GM12878 (cell line): ENCODE results near the gene CSPG5. TPM values are rescaled to one million over a fixed set of nuclear protein-coding genes. Genes with fewer than 3 reads are reported as not detected.

ENCODE experiments used
- ATAC-seq: fragments of 200-7000 bp; cut with Tn5 transposase; 3 replicates; pipeline ENCODE4 v1.9.1; 2020; ENCODE audit warnings: mild to moderate bottlenecking, moderate library complexity
- BruUV-seq: library from RNA; stranded (reverse); fragments of 400-500 nt; replicated peaks from 2 replicates; lab custom pipeline; 2021; lab: Mats Ljungman, UMichigan
- CTCF ChIA-PET: fragments of 300-600 bp; sonication (Branson Sonifier 250); formaldehyde crosslinking; extraction: SDS; loops from one replicate; lab custom pipeline; 2021; ENCODE audit warnings: inconsistent platforms; lab: Yijun Ruan, JAX
- POLR2A ChIA-PET: fragments of 350-600 bp; formaldehyde crosslinking; extraction: SDS; loops from one replicate; lab custom pipeline; 2021; ENCODE audit warnings: inconsistent platforms; lab: Charles Lee
- RAD21 ChIA-PET: fragments of 300-600 bp; sonication (Branson Sonifier 250); formaldehyde crosslinking; loops from one replicate; lab custom pipeline; 2023; ENCODE audit warnings: antibody characterized with exemption; ENCODE audit not compliant: unreplicated experiment; lab: Charles Lee
- SMC1A ChIA-PET: fragments of 300-600 bp; sonication (Branson Sonifier 250); formaldehyde crosslinking; loops from one replicate; lab custom pipeline; 2023; ENCODE audit not compliant: unreplicated experiment, uncharacterized antibody; lab: Charles Lee
- DNase-seq: peaks from one replicate; pipeline ENCODE4 v3.0.0-alpha.2; 2011; ENCODE audit warnings: low read depth, low spot score
- FAIRE-seq: peaks from 3 replicates; lab custom pipeline; 2011; peaks lifted over from hg19 to GRCh38; lab: Jason Lieb, UNC
- H2AFZ ChIP-seq: 2 replicates; pipeline ENCODE4 v1.6.0; 2011; ENCODE audit warnings: low read depth, low read length, control low read depth; ENCODE audit not compliant: control insufficient read depth
- H3K27ac ChIP-seq: 2 replicates; pipeline ENCODE4 v1.5.1; 2011; ENCODE audit warnings: control low read depth; ENCODE audit not compliant: control insufficient read depth, insufficient read depth
- H3K27me3 ChIP-seq, 2 experiments: replicated peaks in 1 of 2; 2 replicates each; pipeline versions ENCODE4 v1.6.0 to v1.6.1; 2011; ENCODE audit warnings: low read length in 1 of 2; ENCODE audit not compliant: control insufficient read depth in 2 of 2, insufficient read depth in 2 of 2
- H3K36me3 ChIP-seq, 2 experiments: 2 replicates each; pipeline ENCODE4 v1.5.1; 2011; ENCODE audit warnings: low read length in 1 of 2; ENCODE audit not compliant: control insufficient read depth in 2 of 2, insufficient read depth in 2 of 2
- H3K4me1 ChIP-seq: 2 replicates; pipeline ENCODE4 v1.6.1; 2011; ENCODE audit warnings: mild to moderate bottlenecking, low read length, moderate library complexity, mixed read lengths; ENCODE audit not compliant: control insufficient read depth, insufficient read depth
- H3K4me2 ChIP-seq: 2 replicates; pipeline ENCODE4 v1.6.0; 2011; ENCODE audit warnings: control low read depth; ENCODE audit not compliant: control insufficient read depth, insufficient read depth
- H3K4me3 ChIP-seq: fragments of 200-600 bp; sonication (generic); 2 replicates; pipeline ENCODE4 v1.5.1; 2016
- H3K79me2 ChIP-seq: 2 replicates; pipeline ENCODE4 v1.6.0; 2011; ENCODE audit warnings: low read length; ENCODE audit not compliant: control insufficient read depth, insufficient read depth
- H3K9ac ChIP-seq: 2 replicates; pipeline ENCODE4 v1.8.0; 2011; ENCODE audit warnings: low read length, control low read depth, mixed read lengths; ENCODE audit not compliant: control insufficient read depth, insufficient read depth
- H3K9me3 ChIP-seq: replicated peaks from 3 replicates; pipeline ENCODE4 v1.5.1; 2011; ENCODE audit warnings: mild to moderate bottlenecking, low read length; ENCODE audit not compliant: control insufficient read depth, insufficient read depth
- H4K20me1 ChIP-seq: 2 replicates; pipeline ENCODE4 v1.6.0; 2011; ENCODE audit not compliant: control insufficient read depth, insufficient read depth
- KDM1A ChIP-seq: fragments of 200-600 bp; sonication (generic); IDR thresholded peaks from 2 replicates; pipeline ENCODE4 v1.6.1; 2016; ENCODE audit warnings: borderline replicate concordance
- RAD51 ChIP-seq: fragments of 450-650 bp; IDR thresholded peaks from 2 replicates; pipeline ENCODE4 v1.6.1; 2016; ENCODE audit warnings: moderate library complexity, mild to moderate bottlenecking, inconsistent platforms
- ZBTB4 ChIP-seq: fragments of 450-650 bp; formaldehyde crosslinking; IDR thresholded peaks from 2 replicates; pipeline ENCODE4 v1.4.0; 2022; ENCODE audit warnings: mild to moderate bottlenecking, moderate library complexity
- ZZZ3 ChIP-seq: IDR thresholded peaks from 2 replicates; pipeline ENCODE4 v1.6.1; 2011; ENCODE audit warnings: low read depth; ENCODE audit not compliant: control insufficient read depth, insufficient read length
- WGBS: methylation state at CpG from one replicate; pipeline ENCODE4 v1.1.6; 2016; ENCODE audit warnings: low lambda C conversion rate; ENCODE audit not compliant: insufficient replicate concordance, insufficient coverage; ENCODE audit errors: missing lambda C conversion rate; 5-methylcytosine and 5-hydroxymethylcytosine counted together
- in situ Hi-C: fragments of 300-500 bp; cut with MboI; formaldehyde crosslinking; loops from 9 replicates; pipeline ENCODE4 v1.14.3; 2018; ENCODE audit warnings: mixed read lengths
- intact Hi-C: fragments of 100-400 bp; cut with micrococcal nuclease; formaldehyde crosslinking; loops from one replicate; pipeline ENCODE4 v1.14.2; 2022; ENCODE audit not compliant: unreplicated experiment
- polyA plus RNA-seq, 11 experiments: library from polyadenylated mRNA; depleted of rRNA in 4 of 11; unstranded in 6 of 11; stranded (reverse) in 5 of 11; fragments of >200 nt; fragmentation: Nextera tagmentation in 4 of 11; fragmentation: Illumina TruSeq in 1 of 11; extraction: Ambion mirVana in 4 of 11; extraction: Trizol in 1 of 11; gene quantifications; 1 replicate in 1 of 11; 2 replicates in 10 of 11; pipeline versions ENCODE4 v1.2.1 to v1.2.3, GENCODE V29; 2011 to 2016; ENCODE audit warnings: inconsistent platforms in 2 of 11, missing spikeins in 2 of 11, low read depth in 1 of 11
- total RNA-seq, 4 experiments: library from RNA; depleted of rRNA in 3 of 4; stranded (reverse); fragments of >200 nt in 3 of 4; fragmentation: Illumina TruSeq in 1 of 4; extraction: Trizol in 1 of 4; gene quantifications; 2 replicates each; pipeline versions ENCODE4 v1.2.1 to v1.2.3, GENCODE V29; 2013 to 2021

CSPG5 gene
- total and polyA plus RNA-seq, 10 of the 15 experiments (the other 5 are each of a cell fraction or from before 2014, with no cell fraction given), result 0.08 to 0.17 TPM; not detected in 8

GRCh38 chr3:47540281-47540680 lies 38.4 kb downstream of the CSPG5 start:
- intact Hi-C loops, result no loop called here
- FAIRE-seq (no peak), DNase-seq (no peak), ATAC-seq (no peak)
- no peaks in the 10 kb centered on the region for H3K79me2 ChIP-seq
- 98% methylated on average over 3 of the region's 4 CpGs for WGBS
- no peak overlapping the region for H2AFZ ChIP-seq
- ChIA-PET RAD21 (no interaction called here), SMC1A (no interaction called here), POLR2A (interaction anchor here (0.8 kb wide), 1 partner anchor 31 kb away, joined by 4 read pairs; no protein-coding TSS in a partner anchor), CTCF (interaction anchor here (1.2 kb wide), 1 partner anchor 18 kb away, joined by 5 read pairs; no protein-coding TSS in a partner anchor)
- no TSS peak for BruUV-seq
- no peaks in the 10 kb centered on the region for H3K9me3 ChIP-seq
- H3K4me1 ChIP-seq, result no peaks in the 10 kb centered on the region
- H3K27ac ChIP-seq, result no peak overlapping the region
- no peaks in the 10 kb centered on the region; a peak in 1 of 4 replicates for H3K27me3 ChIP-seq
- no peak for TF ChIP-seq RAD51
- TF ChIP-seq KDM1A, result no peak
- TF ChIP-seq ZBTB4, result no peak
- TF ChIP-seq ZZZ3, result no peak
- H3K9ac ChIP-seq, result no peak overlapping the region
- H3K36me3 ChIP-seq, result no peaks in the 10 kb centered on the region
- H3K4me3 ChIP-seq, result no peak overlapping the region
- in situ Hi-C loops, result no loop called here
- H4K20me1 ChIP-seq, result no peaks in the 10 kb centered on the region
- H3K4me2 ChIP-seq, result no peak overlapping the region
